HG02973 (cell line): ENCODE measurements around the gene HS1BP3.

Experiments used
- ATAC-seq: cut with Tn5 transposase; IDR thresholded peaks from one replicate; pipeline ENCODE4 v1.9.1; 2021; ENCODE audit warnings: moderate library complexity; ENCODE audit not compliant: unreplicated experiment

Gene HS1BP3

DNA sequence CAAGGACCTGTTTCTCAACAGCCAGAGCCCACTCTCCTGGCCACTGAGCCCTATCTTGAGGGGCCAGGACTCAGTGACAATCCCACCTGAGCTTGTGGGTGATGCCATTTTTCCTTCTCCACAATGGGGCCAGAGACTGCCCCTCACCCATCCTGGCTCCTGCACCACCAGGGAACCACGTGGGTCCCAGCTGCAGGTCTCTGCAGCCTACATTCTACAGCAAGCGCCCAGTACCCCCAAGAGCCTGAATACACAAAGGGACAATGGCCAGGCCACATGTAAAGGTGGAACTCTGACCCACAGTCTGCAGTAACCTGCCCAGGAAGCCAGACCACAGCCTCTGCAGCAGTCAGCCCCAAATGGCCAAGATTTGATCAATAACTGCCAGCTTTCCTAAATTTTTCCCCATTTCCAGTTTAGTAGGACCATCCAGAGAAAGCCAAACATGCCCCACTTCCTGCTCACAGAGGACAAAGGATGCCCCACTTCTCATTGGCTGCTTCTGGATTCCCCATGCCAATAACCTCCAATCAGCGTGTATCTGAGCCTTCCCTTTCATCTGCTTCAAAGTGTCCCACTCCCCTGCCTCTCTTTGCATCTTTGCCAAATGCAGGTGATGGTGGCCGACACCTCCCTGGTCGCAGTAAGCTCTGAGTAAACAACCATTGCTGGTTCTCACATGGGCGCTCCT lies 19.1 kb downstream of the HS1BP3 start:
- no peak for ATAC-seq

DNA sequence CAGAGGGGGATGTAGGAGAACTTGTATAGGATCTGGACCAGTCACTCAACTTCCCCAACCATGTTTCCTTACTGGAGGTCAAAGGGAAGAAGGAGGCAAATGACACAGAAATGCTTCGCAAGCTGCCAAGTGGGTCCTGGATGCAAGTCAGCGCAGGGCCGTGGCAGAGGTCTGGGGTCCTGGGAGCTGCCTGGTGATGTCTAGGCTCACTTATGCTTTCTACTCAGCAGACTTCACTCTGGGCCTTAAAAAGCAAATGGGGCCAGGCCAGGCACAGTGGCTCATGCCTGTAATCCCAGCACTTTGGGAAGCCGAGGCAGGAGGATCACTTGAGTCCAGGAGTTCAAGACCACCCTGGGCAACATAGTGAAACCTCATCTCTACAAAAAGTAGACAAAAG lies 19.9 kb downstream of the HS1BP3 start:
- ATAC-seq = no peak

DNA sequence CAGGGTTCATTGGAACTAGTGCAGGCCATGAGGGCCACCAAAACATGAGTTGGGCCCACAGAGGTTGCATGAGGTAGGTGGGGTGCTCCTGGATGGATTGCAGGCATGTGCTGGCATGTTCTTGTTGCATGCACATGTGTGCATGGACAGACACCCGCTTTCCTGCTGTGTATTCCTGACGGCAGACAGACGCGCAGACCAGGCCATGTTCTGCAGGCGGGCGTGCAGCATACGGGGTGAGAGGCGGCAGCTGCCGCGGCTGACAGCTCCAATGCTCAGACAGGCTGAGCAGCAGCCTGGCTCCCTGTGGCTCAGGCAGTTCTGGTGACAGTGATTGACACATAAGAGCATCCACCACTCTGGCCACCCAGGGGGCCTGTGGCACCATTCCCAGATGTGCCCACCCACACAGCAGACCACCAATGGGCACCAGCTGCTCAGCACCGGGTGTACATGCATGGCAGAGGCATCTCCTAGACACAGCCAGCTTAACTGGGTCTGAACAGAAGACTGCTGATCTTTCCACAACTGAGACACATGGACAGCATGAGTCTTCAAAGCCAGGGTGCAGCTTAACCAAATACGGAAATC lies 21.2 kb downstream of the HS1BP3 start:
- no peak for ATAC-seq

DNA sequence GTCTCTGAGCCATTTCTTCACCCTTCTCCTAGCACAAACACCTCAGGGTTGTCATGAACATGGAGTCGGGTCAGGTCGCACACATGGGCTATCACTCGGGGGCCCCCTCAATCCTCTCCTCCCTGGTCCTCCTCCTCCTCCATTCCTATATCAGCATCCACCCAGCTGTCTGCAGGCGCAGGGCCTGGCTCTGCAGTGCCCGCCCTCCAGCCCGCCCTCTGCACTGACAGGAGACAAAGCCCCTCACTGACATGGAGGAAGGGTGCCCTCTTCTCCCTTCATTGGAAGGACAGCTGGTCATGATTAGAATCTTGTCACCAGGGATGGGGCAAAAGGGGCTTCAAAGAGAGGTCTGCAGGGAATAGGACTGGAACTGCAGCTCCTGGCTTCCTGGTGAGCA lies 21.7 kb downstream of the HS1BP3 start:
- ATAC-seq = no peak

DNA sequence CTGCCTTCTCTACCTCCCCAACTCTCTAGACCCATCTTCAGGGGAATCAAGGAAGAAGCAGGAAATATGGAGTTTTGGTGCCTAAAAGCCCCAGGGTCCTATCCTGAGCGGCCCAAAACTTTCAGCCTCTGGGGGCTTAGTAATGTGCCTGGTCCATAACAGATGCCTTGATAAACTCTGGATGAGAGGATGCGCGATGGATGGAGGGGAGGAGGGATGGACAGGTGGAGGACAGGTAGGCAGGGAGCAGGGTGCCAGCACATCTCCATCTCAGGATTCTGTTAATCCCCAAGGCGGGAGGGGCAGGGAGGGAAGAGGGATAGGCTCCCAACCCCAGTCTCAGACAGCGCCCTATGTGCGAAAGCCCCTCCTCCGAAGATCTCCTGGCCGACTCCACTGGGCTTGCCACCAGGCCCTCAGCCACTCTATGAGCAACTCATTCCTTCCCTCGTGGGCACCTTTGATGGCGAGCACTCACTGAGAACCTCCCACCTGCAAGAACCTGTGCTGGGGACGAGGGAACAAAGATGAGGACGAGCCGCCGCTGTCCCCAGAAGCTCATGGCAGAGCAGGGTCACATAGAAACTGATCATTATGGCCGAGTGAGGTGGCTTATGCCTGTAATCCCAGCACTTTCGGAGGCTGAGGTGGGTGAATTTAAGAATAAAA lies 23.1 kb downstream of the HS1BP3 start:
- ATAC-seq = no peak

DNA sequence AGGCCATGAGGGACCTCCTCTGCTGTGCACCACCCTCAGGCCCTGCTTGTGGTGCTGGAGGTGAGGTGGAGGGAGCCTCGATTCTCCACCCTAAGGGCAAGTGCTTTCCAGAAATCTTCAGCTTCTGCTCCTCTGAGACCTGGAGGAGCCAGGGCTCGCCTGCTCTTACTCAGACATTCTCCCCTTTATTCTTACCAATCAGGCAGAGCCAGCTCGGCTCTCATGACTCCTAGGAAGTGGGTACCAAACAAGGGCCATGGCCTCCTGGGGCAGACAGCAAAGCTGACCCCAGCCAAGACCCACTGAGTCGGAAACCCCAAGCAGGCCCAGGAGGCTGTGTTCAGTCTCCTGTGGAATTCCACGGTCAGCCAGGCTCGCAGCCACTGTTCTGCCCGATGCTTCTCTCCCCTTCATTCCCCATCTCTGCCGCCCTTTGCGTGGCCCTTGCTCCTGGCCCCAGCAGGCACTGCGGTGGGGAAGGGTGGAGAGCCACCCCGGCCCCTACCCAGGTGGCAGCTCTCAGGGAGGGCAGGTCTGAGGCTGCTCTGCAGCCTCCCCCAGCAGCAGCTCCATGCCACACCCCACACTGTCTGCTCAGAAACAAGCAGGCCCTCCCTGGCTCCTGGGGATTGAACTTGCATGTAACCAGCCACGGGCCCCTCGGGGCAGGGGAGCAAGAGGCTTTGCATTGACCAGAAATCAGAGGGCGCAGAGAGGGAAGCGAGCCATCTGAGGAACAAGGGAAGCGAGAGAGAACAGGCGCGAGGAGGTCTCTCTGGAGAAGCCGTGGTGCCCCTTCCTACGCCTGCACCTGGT lies 24.0 kb downstream of the HS1BP3 start:
- no peak for ATAC-seq

DNA sequence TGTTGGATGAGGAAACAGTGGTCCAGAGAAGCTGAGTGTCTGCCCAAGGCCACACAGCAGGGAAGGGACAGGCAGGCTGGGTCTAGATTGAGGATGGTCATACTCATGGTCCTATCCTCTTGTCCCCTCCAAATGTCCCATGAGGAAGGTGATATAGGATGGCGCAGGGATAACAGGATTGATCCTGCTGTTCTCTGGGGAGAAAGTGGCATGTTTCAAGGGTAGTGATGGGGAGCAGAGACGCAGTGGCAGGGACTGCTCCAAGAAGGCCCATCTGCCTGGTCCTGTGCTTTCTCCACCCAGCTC lies 24.6 kb downstream of the HS1BP3 start:
- ATAC-seq = no peak

DNA sequence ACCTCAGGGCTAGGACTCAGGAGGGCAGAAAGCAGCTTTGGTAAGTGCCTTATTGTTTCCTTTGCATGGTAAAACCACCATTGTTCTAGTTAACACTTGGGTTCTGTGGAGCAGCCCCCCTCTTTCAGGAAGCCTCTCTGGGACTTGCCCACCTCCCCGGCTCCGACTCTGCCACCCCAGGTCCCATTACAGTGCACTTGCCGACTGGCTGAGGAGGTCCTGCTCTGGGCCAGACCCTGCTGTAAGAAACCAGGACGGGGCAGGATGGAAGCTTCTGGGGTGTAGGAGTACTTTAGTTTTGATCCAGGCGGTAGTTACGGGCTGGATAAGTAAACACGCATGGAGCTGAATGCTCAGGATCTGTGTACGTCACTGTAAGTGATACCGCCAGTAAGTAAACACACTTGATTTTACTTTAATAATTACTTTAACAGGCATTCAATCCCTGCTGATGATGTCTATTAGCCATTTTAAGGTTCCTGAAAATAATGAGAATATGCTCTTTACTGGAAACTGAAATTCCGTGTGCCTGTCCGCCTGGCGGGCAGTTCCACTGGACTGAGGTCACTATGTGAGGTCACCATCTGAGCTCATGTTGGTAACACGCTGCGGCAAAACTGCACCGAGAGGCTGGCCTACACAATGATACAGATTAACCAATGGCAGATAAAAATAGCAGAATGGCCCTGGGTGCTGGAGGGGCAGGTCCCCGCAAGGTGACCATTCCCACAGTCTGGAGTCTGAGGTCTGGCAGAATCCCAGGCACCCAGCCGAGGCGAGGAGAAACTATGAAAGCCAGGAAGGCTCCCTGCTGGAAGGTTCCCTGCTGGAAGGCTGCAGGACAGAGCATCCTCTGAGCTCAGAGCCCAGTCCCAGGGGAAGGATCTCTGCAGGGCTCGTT lies 25.2 kb downstream of the HS1BP3 start:
- ATAC-seq = no peak

DNA sequence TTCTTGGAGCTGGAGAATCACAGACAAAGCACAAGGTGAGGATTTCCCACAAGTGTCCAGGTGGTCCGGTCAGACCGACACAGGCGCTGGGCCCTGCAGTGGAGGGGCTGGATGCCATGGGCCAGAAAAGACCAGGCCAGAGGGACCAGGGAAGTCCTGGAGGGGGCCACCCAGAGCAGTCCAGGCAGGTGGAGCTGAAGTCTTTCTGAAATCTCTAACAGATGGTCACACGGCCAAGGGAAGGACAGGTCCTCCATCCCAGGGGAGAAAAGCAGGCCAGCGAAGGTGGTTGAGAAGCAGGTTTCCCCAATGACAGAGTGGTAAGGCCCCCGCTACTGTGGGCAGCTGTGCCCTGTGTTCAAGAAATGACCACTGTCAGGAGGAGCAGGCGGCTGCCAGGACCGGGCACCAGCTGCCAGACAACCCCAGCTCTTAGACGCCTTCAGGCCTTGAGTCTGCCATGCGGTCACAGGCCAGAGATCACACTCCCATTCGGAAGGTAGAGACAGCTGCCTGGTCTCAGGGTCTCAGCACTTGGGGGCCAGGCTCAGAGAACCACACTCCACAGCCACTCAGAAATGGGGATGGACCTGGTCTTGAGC lies 25.9 kb downstream of the HS1BP3 start:
- no peak for ATAC-seq

DNA sequence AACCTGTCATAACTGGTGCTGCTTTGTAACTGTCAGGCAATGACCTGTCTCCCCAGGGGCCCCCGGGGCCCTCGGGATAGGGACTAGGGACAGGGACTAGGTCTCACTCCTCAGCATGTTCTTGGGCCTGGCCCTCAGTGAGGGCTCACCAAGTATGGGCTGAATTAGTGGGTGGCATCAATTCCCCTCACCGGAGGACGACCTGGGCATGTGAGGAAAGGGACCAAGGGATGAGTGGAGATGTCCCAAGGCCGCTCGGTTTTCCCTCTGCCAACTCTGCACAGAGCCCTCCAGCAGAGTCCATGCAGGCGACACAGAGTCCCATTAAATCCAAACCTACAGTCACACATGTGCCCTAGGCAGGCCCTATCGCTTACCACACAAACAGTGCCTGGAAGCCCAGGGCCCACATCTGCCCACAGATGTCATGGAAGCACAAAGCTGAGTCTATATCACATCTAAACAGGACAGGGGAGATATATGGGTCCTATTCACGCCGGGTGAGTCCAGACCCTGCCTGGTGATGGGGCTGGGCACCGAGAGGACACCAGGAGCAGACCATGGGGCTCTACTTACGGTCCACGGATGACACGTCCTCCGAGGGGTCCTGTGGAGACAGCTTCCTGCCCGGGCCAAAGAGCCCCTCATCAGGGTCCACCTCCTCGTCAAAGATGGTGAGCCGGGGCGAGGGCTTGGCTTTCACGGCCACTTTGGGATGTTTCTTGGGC lies 26.6 kb downstream of the HS1BP3 start:
- ATAC-seq = no peak

DNA sequence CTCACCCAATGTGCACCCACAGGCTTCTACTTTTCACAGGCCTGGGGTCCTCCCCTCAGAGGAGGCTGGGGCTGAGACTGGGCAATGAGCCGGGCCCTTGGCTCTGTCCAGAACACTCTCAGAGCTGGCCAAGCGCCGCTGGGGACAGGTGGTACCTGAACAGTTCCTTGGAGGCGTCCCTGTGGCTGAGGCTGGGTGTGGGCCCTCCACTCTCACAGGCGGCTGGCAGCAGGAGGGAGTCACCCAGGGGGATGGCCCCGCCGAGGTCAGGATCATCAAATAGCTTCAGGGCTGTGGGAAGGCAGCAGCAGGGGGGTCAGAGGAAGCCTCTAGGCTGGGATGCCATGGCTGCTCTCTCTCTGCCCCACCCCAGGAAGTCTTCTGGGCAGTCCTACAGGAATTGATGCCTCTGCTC lies 27.1 kb downstream of the HS1BP3 start:
- ATAC-seq = no peak

DNA sequence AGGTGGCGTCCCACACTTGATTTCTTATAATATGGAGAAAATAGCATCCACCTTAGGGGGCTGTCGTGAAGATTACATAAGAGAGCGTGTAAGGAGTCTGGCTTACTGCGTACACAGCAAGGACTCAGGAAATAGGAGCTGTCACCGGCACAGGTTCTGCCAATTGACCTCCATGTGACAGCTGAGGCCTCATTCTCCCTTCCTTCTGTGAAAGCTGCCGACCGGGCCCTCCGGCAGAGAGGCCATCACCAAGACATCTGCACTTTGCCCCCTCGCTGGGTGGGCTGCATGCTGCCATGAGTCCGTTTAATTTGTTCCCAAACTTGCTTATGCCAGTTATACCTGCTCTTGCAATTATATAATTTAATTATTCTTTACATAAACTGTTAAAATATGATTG lies 27.7 kb downstream of the HS1BP3 start:
- ATAC-seq = no peak

DNA sequence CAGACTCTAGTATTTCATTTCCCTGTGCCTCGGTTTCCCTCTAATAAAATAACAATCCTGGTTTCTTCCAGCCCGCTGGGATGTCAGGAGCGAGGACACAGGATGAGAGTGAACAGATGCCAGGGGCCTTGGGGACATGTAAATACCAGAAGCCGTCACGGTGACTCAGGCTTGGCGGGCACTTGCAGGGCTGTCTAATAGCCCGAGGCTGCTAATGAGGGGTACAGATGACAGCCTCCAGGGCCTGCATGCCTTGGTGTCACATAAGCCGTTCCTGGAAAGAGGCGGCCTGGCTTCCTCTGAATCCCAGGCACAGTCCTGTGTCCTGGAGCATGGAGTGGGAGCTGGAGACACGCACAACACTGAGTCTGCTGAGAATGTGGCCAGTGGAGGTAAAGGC lies 28.2 kb downstream of the HS1BP3 start:
- no peak for ATAC-seq

DNA sequence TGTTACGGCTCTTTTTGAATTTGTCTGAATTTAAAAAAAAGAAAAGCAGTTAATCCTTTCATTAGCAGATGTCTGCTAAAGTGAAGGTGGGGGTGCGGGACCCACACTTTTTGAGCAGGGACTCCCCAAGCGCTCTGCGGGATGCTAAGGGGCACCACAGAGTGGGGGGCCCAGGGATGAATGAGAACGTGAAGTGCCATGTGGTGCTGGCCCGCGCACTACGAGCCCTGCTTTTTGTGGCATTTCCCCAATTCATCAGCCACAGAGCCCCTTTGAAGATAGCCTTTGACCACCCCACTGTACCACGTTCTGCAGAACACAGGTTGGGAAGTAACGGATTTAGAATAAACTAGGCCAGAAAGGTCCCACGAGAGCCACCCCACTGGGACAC lies 28.6 kb downstream of the HS1BP3 start:
- ATAC-seq = no peak

DNA sequence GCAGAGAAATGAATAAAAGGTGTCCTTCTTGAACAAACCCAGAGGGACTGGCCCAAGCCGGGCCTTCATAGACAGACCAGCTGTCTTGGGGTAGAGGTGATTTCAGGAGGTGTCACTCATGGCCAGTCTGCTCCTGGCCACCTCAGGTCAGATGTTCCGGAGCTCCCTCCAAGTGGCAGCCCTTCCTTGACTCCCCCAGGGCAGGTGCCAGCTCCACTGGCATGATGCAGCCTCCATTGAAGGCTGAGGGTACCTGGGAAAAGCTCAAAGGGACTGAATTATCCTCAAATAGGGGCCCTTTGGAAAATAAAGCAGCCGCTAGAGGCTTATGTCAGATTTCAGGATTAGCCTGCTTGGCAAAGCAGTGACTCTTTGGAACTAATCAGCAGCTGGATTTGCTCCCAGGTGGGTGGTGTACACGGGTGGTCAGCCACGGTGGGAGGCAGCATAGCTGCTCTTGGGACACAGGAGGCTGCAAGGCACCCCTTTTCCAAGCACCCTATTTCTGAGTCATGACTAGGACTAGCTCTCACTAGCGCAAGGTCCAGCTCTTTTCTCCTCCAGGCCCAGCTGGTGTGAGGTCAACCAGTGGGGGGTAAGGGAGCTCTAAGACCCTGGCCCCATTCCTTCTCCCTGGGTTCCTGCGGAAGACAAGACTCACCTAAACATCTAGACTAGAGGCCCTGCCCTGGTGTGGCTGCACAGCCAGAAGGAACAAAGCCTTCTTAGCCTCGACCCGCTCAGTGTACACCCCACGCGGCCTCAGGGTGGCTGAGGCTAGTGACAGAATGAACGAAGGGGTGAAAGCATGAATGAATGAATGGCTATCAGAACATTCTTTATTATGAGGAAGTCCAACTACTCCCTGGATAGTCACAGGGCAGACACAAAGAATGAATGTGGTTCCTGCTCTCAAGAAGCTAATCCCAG lies 29.3 kb downstream of the HS1BP3 start:
- ATAC-seq = no peak

DNA sequence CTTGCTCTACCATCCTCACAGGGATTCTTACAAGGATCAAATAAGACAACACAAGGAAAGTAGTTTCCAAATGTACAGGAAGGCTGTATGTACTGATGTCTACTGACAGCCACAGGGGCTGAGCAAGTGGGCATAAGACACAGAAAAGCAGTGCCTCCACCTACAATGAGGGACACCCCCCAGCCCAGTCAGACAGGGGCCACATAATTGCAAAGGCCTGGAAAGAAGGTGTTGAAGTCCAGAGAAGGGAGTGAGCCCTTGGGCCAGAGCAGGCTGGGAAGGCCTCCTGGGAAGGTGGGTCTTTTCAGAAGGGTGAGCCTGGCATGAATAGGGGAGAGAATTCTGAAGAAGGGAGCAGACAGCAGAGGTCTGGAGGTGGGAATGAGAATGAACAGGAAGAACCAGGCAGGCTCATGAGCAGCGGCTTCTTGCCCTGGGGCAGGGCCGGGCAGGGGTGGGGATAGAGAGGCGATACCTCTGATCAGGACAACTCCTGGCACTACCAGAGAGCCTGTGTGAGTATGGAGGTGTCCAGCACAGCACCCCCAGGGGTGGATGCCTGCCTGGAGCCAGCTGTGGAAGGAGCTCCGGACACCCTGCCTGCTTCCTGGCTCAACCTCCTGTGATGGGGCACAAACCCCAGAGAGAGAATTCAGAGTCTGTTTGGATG lies 30.1 kb downstream of the HS1BP3 start:
- ATAC-seq = no peak

DNA sequence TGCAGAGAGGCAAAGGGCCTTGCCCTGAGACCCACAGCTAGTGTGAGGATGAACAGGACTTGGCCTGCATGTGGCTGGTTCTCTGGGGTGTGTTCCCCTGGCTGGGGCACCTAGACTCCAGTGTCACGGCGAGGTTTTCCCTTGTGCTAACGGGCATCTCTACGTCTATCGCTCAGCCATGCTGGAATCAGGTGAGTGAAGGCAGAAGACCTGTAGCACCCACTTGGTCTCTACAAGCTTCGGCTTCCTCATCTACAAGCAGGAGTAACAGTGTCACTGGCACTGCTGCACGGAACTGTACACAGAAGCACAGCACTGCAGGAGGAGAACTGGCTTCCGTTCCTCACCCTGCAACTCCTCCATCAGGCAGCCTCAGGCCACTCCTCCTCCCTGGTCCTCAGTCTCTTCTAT lies 30.6 kb downstream of the HS1BP3 start:
- no peak for ATAC-seq

DNA sequence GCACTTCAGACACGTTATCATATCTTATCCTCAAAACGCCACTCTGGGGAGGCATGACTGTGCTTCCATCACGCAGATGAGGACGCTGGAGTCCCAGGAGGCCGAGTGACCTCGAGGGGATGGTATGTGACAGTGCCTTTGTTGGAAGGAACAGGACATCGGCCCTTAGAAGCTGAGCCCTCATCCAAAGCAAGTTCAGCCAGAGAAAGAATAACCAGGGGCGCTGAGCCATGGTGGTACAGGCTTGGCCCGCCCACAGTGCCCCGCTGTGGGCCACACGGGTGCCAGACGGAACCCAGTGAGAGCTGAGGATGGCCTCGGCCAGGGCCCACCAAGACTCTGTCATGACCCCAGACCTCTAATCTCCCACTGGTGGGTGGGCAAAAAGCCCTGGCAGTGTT lies 31.3 kb downstream of the HS1BP3 start:
- ATAC-seq = no peak
